ENCODE measurements around the gene PTPRN2.

GRCh38 chr7:157907091-157907490 is 680.5 kb downstream of the PTPRN2 start:
- TF ChIP-seq CTCF (IDR thresholded peaks at IDR 0.05; ENCODE audit: low read depth, low read length) = no peak
- TF ChIP-seq POLR2A (IDR thresholded peaks at IDR 0.05; ENCODE audit: extremely low read depth, insufficient read length) = no peak
- TF ChIP-seq MAX (IDR thresholded peaks at IDR 0.05; ENCODE audit: low read depth, low read length) = no peak
